SK-N-SH treated with all-trans-retinoic acid at 6 μM for 48 hours (cell line): ENCODE results near the gene SLF1.
"Not testable (repeated sequence)": the region's sequence is repeated elsewhere in the genome, so short reads cannot be mapped to it uniquely, and the experiment has no call there.

Experiments
- ATAC-seq: fragments of 200-7000 bp; cut with Tn5 transposase; 3 replicates; pipeline ENCODE4 v1.9.1; 2020; ENCODE audit warnings: mild to moderate bottlenecking, moderate library complexity
- ARNTL ChIP-seq: fragments of 450-650 bp; formaldehyde crosslinking; IDR thresholded peaks from 2 replicates; pipeline ENCODE4 v1.5.0; 2020; ENCODE audit warnings: low read depth, mild to moderate bottlenecking, moderate library complexity, borderline replicate concordance
- BACH2 ChIP-seq: fragments of 250-450 bp; sonication (Bioruptor Pico); IDR thresholded peaks from 2 replicates; pipeline ENCODE4 v1.9.0; 2021; ENCODE audit warnings: mild to moderate bottlenecking, borderline replicate concordance
- CREB5 ChIP-seq: fragments of 250-450 bp; sonication (Bioruptor Pico); IDR thresholded peaks from 2 replicates; pipeline ENCODE4 v1.5.1; 2020; ENCODE audit warnings: low read depth, mild to moderate bottlenecking, moderate library complexity
- ESRRG ChIP-seq: fragments of 250-450 bp; sonication (Bioruptor Pico); IDR thresholded peaks from 2 replicates; pipeline ENCODE4 v1.6.1; 2021; ENCODE audit warnings: mild to moderate bottlenecking
- ISL1 ChIP-seq: fragments of 250-450 bp; sonication (Bioruptor Pico); IDR thresholded peaks from 2 replicates; pipeline ENCODE4 v2.1.2; 2022; ENCODE audit warnings: mild to moderate bottlenecking, moderate library complexity
- RARB ChIP-seq: fragments of 250-450 bp; sonication (Bioruptor Pico); IDR thresholded peaks from 2 replicates; pipeline ENCODE4 v1.8.0; 2021; ENCODE audit warnings: mild to moderate bottlenecking, moderate library complexity
- SNAI2 ChIP-seq: fragments of 250-450 bp; sonication (Bioruptor Pico); IDR thresholded peaks from 2 replicates; pipeline ENCODE4 v1.5.0; 2020; ENCODE audit warnings: mild to moderate bottlenecking, moderate library complexity
- TCF4 ChIP-seq: fragments of 250-450 bp; sonication (Bioruptor Pico); IDR thresholded peaks from 2 replicates; pipeline ENCODE4 v1.8.0; 2021; ENCODE audit warnings: mild to moderate bottlenecking, moderate library complexity, borderline replicate concordance
- TOX ChIP-seq: fragments of 250-450 bp; sonication (Bioruptor Pico); IDR thresholded peaks from 2 replicates; pipeline ENCODE4 v1.8.0; 2021; ENCODE audit warnings: mild to moderate bottlenecking, moderate library complexity, borderline replicate concordance
- ZFP3 ChIP-seq: fragments of 250-450 bp; sonication (Bioruptor Pico); IDR thresholded peaks from 2 replicates; pipeline ENCODE4 v1.5.0; 2020; ENCODE audit warnings: mild to moderate bottlenecking, moderate library complexity
- ZNF70 ChIP-seq: fragments of 450-650 bp; formaldehyde crosslinking; IDR thresholded peaks from 2 replicates; pipeline ENCODE4 v1.5.0; 2020; ENCODE audit warnings: mild to moderate bottlenecking, moderate library complexity
- TF ChIP-seq, protein P1 (sequence below): fragments of 250-450 bp; sonication (Bioruptor Pico); IDR thresholded peaks from 2 replicates; pipeline ENCODE4 v1.5.0; 2020; ENCODE audit warnings: mild to moderate bottlenecking, moderate library complexity
- TF ChIP-seq, protein P2 (sequence below): fragments of 250-450 bp; sonication (Bioruptor Pico); IDR thresholded peaks from 2 replicates; pipeline ENCODE4 v1.8.0; 2020; ENCODE audit warnings: mild to moderate bottlenecking, moderate library complexity, borderline replicate concordance
- TF ChIP-seq, protein P3 (sequence below): fragments of 250-450 bp; sonication (Bioruptor Pico); IDR thresholded peaks from 2 replicates; pipeline ENCODE4 v1.8.0; 2021; ENCODE audit warnings: low read depth, mild to moderate bottlenecking, moderate library complexity, borderline replicate concordance

SLF1 gene

GRCh38 chr5:94573349-94573748, 45.1 kb upstream of the SLF1 start:
- ATAC-seq: not testable (repeated sequence)

- no peak for ATAC-seq
- TF ChIP-seq CREB5 (CRISPR knock-in tag): no peak
- TF ChIP-seq, protein P1, sequence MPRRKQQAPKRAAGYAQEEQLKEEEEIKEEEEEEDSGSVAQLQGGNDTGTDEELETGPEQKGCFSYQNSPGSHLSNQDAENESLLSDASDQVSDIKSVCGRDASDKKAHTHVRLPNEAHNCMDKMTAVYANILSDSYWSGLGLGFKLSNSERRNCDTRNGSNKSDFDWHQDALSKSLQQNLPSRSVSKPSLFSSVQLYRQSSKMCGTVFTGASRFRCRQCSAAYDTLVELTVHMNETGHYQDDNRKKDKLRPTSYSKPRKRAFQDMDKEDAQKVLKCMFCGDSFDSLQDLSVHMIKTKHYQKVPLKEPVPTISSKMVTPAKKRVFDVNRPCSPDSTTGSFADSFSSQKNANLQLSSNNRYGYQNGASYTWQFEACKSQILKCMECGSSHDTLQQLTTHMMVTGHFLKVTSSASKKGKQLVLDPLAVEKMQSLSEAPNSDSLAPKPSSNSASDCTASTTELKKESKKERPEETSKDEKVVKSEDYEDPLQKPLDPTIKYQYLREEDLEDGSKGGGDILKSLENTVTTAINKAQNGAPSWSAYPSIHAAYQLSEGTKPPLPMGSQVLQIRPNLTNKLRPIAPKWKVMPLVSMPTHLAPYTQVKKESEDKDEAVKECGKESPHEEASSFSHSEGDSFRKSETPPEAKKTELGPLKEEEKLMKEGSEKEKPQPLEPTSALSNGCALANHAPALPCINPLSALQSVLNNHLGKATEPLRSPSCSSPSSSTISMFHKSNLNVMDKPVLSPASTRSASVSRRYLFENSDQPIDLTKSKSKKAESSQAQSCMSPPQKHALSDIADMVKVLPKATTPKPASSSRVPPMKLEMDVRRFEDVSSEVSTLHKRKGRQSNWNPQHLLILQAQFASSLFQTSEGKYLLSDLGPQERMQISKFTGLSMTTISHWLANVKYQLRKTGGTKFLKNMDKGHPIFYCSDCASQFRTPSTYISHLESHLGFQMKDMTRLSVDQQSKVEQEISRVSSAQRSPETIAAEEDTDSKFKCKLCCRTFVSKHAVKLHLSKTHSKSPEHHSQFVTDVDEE: no peak
- no peak for TF ChIP-seq TOX (CRISPR knock-in tag)
- TF ChIP-seq, protein P2, sequence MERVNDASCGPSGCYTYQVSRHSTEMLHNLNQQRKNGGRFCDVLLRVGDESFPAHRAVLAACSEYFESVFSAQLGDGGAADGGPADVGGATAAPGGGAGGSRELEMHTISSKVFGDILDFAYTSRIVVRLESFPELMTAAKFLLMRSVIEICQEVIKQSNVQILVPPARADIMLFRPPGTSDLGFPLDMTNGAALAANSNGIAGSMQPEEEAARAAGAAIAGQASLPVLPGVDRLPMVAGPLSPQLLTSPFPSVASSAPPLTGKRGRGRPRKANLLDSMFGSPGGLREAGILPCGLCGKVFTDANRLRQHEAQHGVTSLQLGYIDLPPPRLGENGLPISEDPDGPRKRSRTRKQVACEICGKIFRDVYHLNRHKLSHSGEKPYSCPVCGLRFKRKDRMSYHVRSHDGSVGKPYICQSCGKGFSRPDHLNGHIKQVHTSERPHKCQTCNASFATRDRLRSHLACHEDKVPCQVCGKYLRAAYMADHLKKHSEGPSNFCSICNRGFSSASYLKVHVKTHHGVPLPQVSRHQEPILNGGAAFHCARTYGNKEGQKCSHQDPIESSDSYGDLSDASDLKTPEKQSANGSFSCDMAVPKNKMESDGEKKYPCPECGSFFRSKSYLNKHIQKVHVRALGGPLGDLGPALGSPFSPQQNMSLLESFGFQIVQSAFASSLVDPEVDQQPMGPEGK (CRISPR knock-in tag): no peak
- no peak for TF ChIP-seq ZNF70
- TF ChIP-seq ZFP3 (CRISPR knock-in tag): no peak
- no peak for TF ChIP-seq RARB (CRISPR knock-in tag)
- no peak for TF ChIP-seq ARNTL (CRISPR knock-in tag)
- no peak for TF ChIP-seq TCF4
- no peak for TF ChIP-seq ESRRG (CRISPR knock-in tag)
- TF ChIP-seq, protein P3, sequence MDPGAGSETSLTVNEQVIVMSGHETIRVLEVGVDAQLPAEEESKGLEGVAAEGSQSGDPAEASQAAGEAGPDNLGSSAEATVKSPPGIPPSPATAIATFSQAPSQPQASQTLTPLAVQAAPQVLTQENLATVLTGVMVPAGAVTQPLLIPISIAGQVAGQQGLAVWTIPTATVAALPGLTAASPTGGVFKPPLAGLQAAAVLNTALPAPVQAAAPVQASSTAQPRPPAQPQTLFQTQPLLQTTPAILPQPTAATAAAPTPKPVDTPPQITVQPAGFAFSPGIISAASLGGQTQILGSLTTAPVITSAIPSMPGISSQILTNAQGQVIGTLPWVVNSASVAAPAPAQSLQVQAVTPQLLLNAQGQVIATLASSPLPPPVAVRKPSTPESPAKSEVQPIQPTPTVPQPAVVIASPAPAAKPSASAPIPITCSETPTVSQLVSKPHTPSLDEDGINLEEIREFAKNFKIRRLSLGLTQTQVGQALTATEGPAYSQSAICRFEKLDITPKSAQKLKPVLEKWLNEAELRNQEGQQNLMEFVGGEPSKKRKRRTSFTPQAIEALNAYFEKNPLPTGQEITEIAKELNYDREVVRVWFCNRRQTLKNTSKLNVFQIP (CRISPR knock-in tag): no peak
Observed at GRCh38 chr5:94575196-94575595, 43.3 kb upstream of the SLF1 start.

DNA sequence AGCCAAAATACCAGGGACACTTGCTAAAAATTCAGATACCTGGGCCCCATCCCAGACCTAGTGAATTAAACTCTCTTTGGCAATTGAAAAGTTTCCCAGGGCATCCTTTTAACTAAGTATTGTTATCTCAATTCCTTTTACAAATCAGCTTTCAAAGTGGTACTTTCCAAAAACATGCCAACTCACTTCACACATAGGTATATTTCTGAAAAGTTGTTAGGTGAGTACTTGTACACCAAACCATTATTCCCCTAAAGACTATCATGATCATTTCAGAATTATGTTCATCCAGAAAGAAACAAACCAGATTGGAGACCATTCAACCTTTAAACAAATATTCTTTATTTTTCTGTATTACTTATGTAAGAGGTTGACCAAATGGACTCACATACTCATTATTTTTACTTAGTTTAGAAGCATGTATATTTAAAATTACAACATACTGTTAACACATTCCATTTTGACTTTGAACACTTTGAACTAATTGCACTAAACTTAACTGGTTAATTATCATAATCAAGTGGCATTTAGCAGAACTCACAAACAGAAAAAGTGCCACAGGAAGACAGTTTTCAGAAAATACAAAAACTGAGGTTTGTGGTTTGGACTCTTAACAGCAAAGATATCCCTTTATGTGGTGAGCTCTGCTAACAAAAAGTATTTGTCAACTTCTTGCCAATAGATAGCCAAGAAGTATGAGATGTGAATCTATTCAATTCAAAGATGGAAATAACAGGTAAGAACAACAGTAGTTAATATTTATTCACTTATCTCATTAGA, 40.8 kb upstream of the SLF1 start:
- ATAC-seq: no peak
- TF ChIP-seq TOX (CRISPR knock-in tag): no peak
- TF ChIP-seq, protein P3 (CRISPR knock-in tag): no peak
- TF ChIP-seq, protein P1: no peak
- TF ChIP-seq BACH2: no peak
- TF ChIP-seq SNAI2: no peak
- no peak for TF ChIP-seq ISL1 (CRISPR knock-in tag)
